Fibroblast of lung (primary cell): ENCODE data around the gene OXT. TPM values are rescaled to one million over a fixed set of nuclear protein-coding genes. Genes with fewer than 3 reads are reported as not detected.
A peak's percentile ranks its signal among the peaks of the same experiment; 100 is the strongest.

Experiments
- DNase-seq, 2 donors: peaks; one replicate each; pipeline versions ENCODE4 v3.0.0 to v3.0.0-alpha.2; 2010; ENCODE audit warnings: low read depth in 2 of 2
- H2AFZ ChIP-seq: 2 replicates; pipeline ENCODE4 v1.5.1; 2012; ENCODE audit warnings: low read length, control low read depth, inconsistent platforms
- H3K27ac ChIP-seq: 2 replicates; pipeline ENCODE4 v1.5.1; 2011; ENCODE audit warnings: low read length, control low read depth; ENCODE audit not compliant: insufficient read depth
- H3K27me3 ChIP-seq: 2 replicates; pipeline ENCODE4 v1.5.1; 2011; ENCODE audit warnings: mild to moderate bottlenecking, low read length; ENCODE audit not compliant: control insufficient read depth, insufficient read depth
- H3K36me3 ChIP-seq: 2 replicates; pipeline ENCODE4 v1.5.1; 2011; ENCODE audit warnings: low read length; ENCODE audit not compliant: control insufficient read depth, insufficient read depth
- H3K4me1 ChIP-seq: 2 replicates; pipeline ENCODE4 v1.5.1; 2011; ENCODE audit warnings: low read length; ENCODE audit not compliant: control insufficient read depth, insufficient read depth; ENCODE audit errors: extremely low read depth
- H3K4me2 ChIP-seq: 2 replicates; pipeline ENCODE4 v1.5.1; 2011; ENCODE audit warnings: low read length, control low read depth; ENCODE audit not compliant: insufficient read depth; ENCODE audit errors: extremely low read depth
- H3K4me3 ChIP-seq, 4 experiments: fragments of 200-600 bp in 1 of 4; sonication (generic) in 1 of 4; replicated peaks in 1 of 4; 2 replicates each; pipeline ENCODE4 v1.5.1; 2011 to 2016; ENCODE audit warnings: low read length in 4 of 4, low read depth in 3 of 4, mild to moderate bottlenecking in 3 of 4, control low read depth in 2 of 4, inconsistent platforms in 1 of 4, mixed read lengths in 1 of 4; ENCODE audit not compliant: insufficient read depth in 1 of 4; ENCODE audit errors: control extremely low read depth in 1 of 4
- H3K79me2 ChIP-seq: 2 replicates; pipeline ENCODE4 v1.5.1; 2012; ENCODE audit warnings: mild to moderate bottlenecking, low read length, inconsistent platforms; ENCODE audit not compliant: control insufficient read depth, insufficient read depth
- H3K9ac ChIP-seq: 2 replicates; pipeline ENCODE4 v1.5.1; 2011; ENCODE audit warnings: mild to moderate bottlenecking, low read length, control low read depth; ENCODE audit not compliant: insufficient read depth
- H3K9me3 ChIP-seq: 2 replicates; pipeline ENCODE4 v1.5.1; 2012; ENCODE audit warnings: low read depth, low read length; ENCODE audit not compliant: control insufficient read depth, insufficient read depth
- H4K20me1 ChIP-seq: 2 replicates; pipeline ENCODE4 v1.5.1; 2011; ENCODE audit warnings: low read length; ENCODE audit not compliant: control insufficient read depth, insufficient read depth; ENCODE audit errors: extremely low read depth
- EZH2 ChIP-seq: IDR thresholded peaks from 2 replicates; pipeline ENCODE4 v1.5.1; 2012; ENCODE audit warnings: low read length, control low read depth, mild to moderate bottlenecking; ENCODE audit errors: missing control alignments
- polyA plus RNA-seq, 2 donors: library from polyadenylated mRNA; depleted of rRNA in 1 of 2; stranded (reverse) in 1 of 2; unstranded in 1 of 2; fragments of >200 nt; gene quantifications; 2 replicates each; pipeline ENCODE4 v1.2.1, GENCODE V29; 2011 to 2012; ENCODE audit warnings: missing spikeins in 1 of 2
- total RNA-seq: library from RNA; depleted of rRNA; stranded (reverse); fragments of >200 nt; gene quantifications from 2 replicates; pipeline ENCODE4 v1.2.1, GENCODE V29; 2014
- TF ChIP-seq, protein P1 (sequence below), 2 donors: IDR thresholded peaks in 1 of 2; conservative IDR thresholded peaks in 1 of 2; 1 replicate in 1 of 2; 2 replicates in 1 of 2; pipeline ENCODE4 v1.5.1; 2011 to 2012; ENCODE audit warnings: low read length in 2 of 2, control low read depth in 1 of 2, inconsistent platforms in 1 of 2, low read depth in 1 of 2, mild to moderate bottlenecking in 1 of 2

Gene OXT
- total and polyA plus RNA-seq, 2 donors (not counting 1 experiment from before 2014, with no cell fraction given): not detected

- no peak overlapping the region for H2AFZ ChIP-seq
- TF ChIP-seq EZH2: no peak
- TF ChIP-seq, protein P1, sequence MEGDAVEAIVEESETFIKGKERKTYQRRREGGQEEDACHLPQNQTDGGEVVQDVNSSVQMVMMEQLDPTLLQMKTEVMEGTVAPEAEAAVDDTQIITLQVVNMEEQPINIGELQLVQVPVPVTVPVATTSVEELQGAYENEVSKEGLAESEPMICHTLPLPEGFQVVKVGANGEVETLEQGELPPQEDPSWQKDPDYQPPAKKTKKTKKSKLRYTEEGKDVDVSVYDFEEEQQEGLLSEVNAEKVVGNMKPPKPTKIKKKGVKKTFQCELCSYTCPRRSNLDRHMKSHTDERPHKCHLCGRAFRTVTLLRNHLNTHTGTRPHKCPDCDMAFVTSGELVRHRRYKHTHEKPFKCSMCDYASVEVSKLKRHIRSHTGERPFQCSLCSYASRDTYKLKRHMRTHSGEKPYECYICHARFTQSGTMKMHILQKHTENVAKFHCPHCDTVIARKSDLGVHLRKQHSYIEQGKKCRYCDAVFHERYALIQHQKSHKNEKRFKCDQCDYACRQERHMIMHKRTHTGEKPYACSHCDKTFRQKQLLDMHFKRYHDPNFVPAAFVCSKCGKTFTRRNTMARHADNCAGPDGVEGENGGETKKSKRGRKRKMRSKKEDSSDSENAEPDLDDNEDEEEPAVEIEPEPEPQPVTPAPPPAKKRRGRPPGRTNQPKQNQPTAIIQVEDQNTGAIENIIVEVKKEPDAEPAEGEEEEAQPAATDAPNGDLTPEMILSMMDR (conservative IDR thresholded peaks at IDR 0.05 in 1 of 2, IDR thresholded peaks at IDR 0.05 in 1 of 2; ENCODE audit: low read depth in 1 of 2, low read length in 2 of 2): no peak
- no peak overlapping the region for H3K4me3 ChIP-seq
- no peaks in the 10 kb centered on the region for H4K20me1 ChIP-seq
- H3K9me3 ChIP-seq: no peaks in the 10 kb centered on the region
- peaks cover 40% of the 10 kb centered on the region for H3K27me3 ChIP-seq
- H3K4me1 ChIP-seq: peaks cover 7% of the 10 kb centered on the region
- H3K4me2 ChIP-seq: peak overlapping the region; percentile 44
- H3K79me2 ChIP-seq: no peaks in the 10 kb centered on the region
- H3K27ac ChIP-seq: no peak overlapping the region
- H3K9ac ChIP-seq: no peak overlapping the region
- no peaks in the 10 kb centered on the region for H3K36me3 ChIP-seq
- peak; percentile 23 to 76 for DNase-seq
Observed at GRCh38 chr20:3080939-3081388, 9.5 kb downstream of the OXT start.

- H3K27me3 ChIP-seq: peaks cover 40% of the 10 kb centered on the region
- H3K4me1 ChIP-seq: peaks cover 7% of the 10 kb centered on the region
- no peak overlapping the region for H2AFZ ChIP-seq
Observed at GRCh38 chr20:3081641-3082040, 10.2 kb downstream of the OXT start.

DNA sequence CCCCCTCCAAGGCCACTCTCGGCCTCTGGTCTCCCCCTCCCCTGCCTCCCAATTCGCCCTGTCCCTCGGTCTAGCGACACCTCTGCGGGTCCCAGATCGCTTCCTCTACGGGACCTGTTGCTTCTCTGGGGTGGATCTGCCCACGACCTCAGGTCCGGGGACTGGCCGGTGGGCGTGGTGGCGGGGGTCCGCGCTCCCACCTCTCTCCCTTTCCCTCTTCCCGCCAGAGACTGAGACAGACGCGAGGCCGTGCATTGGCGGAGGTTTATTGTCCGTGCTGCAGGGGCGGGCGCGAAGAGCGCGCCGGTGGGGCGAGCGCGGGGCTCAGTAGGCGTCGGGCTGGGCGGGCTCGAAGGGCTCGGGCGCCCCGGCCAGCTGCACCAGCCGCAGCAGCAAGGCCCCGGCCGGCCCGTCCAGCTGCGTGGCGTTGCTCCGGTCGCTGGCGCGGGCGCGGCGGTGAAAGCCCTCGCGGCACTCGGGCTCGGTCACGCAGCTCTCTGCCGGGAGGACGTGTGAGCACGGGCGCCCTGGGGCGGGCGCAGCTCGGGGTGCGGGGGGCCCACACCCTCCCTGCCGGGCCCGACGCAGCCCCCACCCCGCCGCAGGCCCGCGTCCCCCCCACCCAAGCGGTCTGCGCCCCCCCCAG, 11.0 kb downstream of the OXT start:
- no peaks in the 10 kb centered on the region for H3K36me3 ChIP-seq
- no peak for DNase-seq
- peak overlapping the region; percentile 51 for H3K4me2 ChIP-seq
- H3K9ac ChIP-seq: no peak overlapping the region
- H3K9me3 ChIP-seq: no peaks in the 10 kb centered on the region
- H3K79me2 ChIP-seq: no peaks in the 10 kb centered on the region
- no peak overlapping the region for H3K27ac ChIP-seq
- no peaks in the 10 kb centered on the region for H4K20me1 ChIP-seq
- H3K4me3 ChIP-seq: no peak overlapping the region
- peaks cover 40% of the 10 kb centered on the region for H3K27me3 ChIP-seq
- H2AFZ ChIP-seq: no peak overlapping the region
- H3K4me1 ChIP-seq: peaks cover 7% of the 10 kb centered on the region
- TF ChIP-seq, protein P1 (conservative IDR thresholded peaks at IDR 0.05 in 1 of 2, IDR thresholded peaks at IDR 0.05 in 1 of 2; ENCODE audit: low read depth in 1 of 2, low read length in 2 of 2): no peak
- TF ChIP-seq EZH2: peak; percentile 86

More at GRCh38 chr20:3081641-3082040, 10.2 kb downstream of the OXT start:
- Histone ChIP-seq H3K9me3 (no peaks in the 10 kb centered on the region), H3K4me3 (no peak overlapping the region), H3K79me2 (no peaks in the 10 kb centered on the region), H3K27ac (no peak overlapping the region), H3K4me2 (no peak overlapping the region), H4K20me1 (no peaks in the 10 kb centered on the region), H3K36me3 (no peaks in the 10 kb centered on the region), H3K9ac (no peak overlapping the region)
- DNase-seq: no peak
- TF ChIP-seq, protein P1 (conservative IDR thresholded peaks at IDR 0.05 in 1 of 2, IDR thresholded peaks at IDR 0.05 in 1 of 2; ENCODE audit: low read depth in 1 of 2, low read length in 2 of 2): no peak
- no peak for TF ChIP-seq EZH2
